ENCODE results near the gene APOBEC3G. TPM values are rescaled to one million over a fixed set of nuclear protein-coding genes. Genes with fewer than 3 reads are reported as not detected.
A peak's percentile ranks its signal among the peaks of the same experiment; 100 is the strongest.

The APOBEC3G gene
- total and polyA plus RNA-seq, 2 of the 13 experiments (the other 11 are each of a cell fraction or from before 2014, with no cell fraction given) = 3.2 to 4.1 TPM

- no peak for TF ChIP-seq ZNF34 (CRISPR knock-in tag; IDR thresholded peaks at IDR 0.05; ENCODE audit: borderline replicate concordance)
- no peak for TF ChIP-seq NR2F6 (IDR thresholded peaks at IDR 0.05)
- TF ChIP-seq NR2F6 (CRISPR knock-in tag; IDR thresholded peaks at IDR 0.05) = peak; percentile 58; the same call in 1 of the 2 replicates
- no peak for TF ChIP-seq HNRNPLL (IDR thresholded peaks at IDR 0.05; ENCODE audit: low read depth, low read length, poor library complexity, severe bottlenecking)
- no peak for TF ChIP-seq ZNF562 (CRISPR knock-in tag; IDR thresholded peaks at IDR 0.05; ENCODE audit: borderline replicate concordance)
- TF ChIP-seq PHF5A (CRISPR knock-in tag; IDR thresholded peaks at IDR 0.05; ENCODE audit: low read depth, unreplicated experiment) = no peak
- TF ChIP-seq ERF (CRISPR knock-in tag; IDR thresholded peaks at IDR 0.05) = peak; percentile 29; the same call in 1 of the 2 replicates
- TF ChIP-seq NCOR1 (IDR thresholded peaks at IDR 0.05; ENCODE audit: borderline replicate concordance, low read length) = 0 out of 2 replicates have a peak, but pooled peaks have one; percentile 47
- TF ChIP-seq ZSCAN29 (CRISPR knock-in tag; conservative IDR thresholded peaks at IDR 0.05) = no peak
- TF ChIP-seq, protein P1, sequence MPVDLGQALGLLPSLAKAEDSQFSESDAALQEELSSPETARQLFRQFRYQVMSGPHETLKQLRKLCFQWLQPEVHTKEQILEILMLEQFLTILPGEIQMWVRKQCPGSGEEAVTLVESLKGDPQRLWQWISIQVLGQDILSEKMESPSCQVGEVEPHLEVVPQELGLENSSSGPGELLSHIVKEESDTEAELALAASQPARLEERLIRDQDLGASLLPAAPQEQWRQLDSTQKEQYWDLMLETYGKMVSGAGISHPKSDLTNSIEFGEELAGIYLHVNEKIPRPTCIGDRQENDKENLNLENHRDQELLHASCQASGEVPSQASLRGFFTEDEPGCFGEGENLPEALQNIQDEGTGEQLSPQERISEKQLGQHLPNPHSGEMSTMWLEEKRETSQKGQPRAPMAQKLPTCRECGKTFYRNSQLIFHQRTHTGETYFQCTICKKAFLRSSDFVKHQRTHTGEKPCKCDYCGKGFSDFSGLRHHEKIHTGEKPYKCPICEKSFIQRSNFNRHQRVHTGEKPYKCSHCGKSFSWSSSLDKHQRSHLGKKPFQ (CRISPR knock-in tag; IDR thresholded peaks at IDR 0.05; ENCODE audit: insufficient replicate concordance) = no peak
- TF ChIP-seq, protein P2, sequence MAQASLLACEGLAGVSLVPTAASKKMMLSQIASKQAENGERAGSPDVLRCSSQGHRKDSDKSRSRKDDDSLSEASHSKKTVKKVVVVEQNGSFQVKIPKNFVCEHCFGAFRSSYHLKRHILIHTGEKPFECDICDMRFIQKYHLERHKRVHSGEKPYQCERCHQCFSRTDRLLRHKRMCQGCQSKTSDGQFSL (CRISPR knock-in tag; IDR thresholded peaks at IDR 0.05) = no peak
- no peak for TF ChIP-seq ZNF530 (CRISPR knock-in tag; IDR thresholded peaks at IDR 0.05; ENCODE audit: low read depth)
- TF ChIP-seq, protein P3, sequence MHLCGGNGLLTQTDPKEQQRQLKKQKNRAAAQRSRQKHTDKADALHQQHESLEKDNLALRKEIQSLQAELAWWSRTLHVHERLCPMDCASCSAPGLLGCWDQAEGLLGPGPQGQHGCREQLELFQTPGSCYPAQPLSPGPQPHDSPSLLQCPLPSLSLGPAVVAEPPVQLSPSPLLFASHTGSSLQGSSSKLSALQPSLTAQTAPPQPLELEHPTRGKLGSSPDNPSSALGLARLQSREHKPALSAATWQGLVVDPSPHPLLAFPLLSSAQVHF (CRISPR knock-in tag; IDR thresholded peaks at IDR 0.05) = no peak
- no peak for TF ChIP-seq SSRP1 (CRISPR knock-in tag; IDR thresholded peaks at IDR 0.05)
- no peak for TF ChIP-seq MLLT10 (CRISPR knock-in tag; IDR thresholded peaks at IDR 0.05)
- 0 out of 2 replicates have a peak, but pooled peaks have one; percentile 12 for TF ChIP-seq ELF1 (CRISPR knock-in tag; IDR thresholded peaks at IDR 0.05)
- no peak for TF ChIP-seq TRIM24 (CRISPR knock-in tag; IDR thresholded peaks at IDR 0.05)
- TF ChIP-seq JUN (CRISPR knock-in tag; IDR thresholded peaks at IDR 0.05) = no peak
- TF ChIP-seq POGZ (CRISPR knock-in tag; IDR thresholded peaks at IDR 0.05) = no peak
- TF ChIP-seq JDP2 (CRISPR knock-in tag; IDR thresholded peaks at IDR 0.05; ENCODE audit: borderline replicate concordance) = no peak
- TF ChIP-seq ZNF350 (CRISPR knock-in tag; IDR thresholded peaks at IDR 0.05; ENCODE audit: borderline replicate concordance, low read depth) = no peak
- TF ChIP-seq GZF1 (CRISPR knock-in tag; IDR thresholded peaks at IDR 0.05) = no peak
- TF ChIP-seq KLF12 (CRISPR knock-in tag; IDR thresholded peaks at IDR 0.05; ENCODE audit: borderline replicate concordance) = no peak
- TF ChIP-seq ZBTB8A (CRISPR knock-in tag; IDR thresholded peaks at IDR 0.05; ENCODE audit: borderline replicate concordance, low read depth) = no peak
- TF ChIP-seq ZC3H13 (CRISPR knock-in tag; IDR thresholded peaks at IDR 0.05) = no peak
- TF ChIP-seq ZNF788 (CRISPR knock-in tag; IDR thresholded peaks at IDR 0.05; ENCODE audit: borderline replicate concordance) = no peak
- TF ChIP-seq, protein P4, sequence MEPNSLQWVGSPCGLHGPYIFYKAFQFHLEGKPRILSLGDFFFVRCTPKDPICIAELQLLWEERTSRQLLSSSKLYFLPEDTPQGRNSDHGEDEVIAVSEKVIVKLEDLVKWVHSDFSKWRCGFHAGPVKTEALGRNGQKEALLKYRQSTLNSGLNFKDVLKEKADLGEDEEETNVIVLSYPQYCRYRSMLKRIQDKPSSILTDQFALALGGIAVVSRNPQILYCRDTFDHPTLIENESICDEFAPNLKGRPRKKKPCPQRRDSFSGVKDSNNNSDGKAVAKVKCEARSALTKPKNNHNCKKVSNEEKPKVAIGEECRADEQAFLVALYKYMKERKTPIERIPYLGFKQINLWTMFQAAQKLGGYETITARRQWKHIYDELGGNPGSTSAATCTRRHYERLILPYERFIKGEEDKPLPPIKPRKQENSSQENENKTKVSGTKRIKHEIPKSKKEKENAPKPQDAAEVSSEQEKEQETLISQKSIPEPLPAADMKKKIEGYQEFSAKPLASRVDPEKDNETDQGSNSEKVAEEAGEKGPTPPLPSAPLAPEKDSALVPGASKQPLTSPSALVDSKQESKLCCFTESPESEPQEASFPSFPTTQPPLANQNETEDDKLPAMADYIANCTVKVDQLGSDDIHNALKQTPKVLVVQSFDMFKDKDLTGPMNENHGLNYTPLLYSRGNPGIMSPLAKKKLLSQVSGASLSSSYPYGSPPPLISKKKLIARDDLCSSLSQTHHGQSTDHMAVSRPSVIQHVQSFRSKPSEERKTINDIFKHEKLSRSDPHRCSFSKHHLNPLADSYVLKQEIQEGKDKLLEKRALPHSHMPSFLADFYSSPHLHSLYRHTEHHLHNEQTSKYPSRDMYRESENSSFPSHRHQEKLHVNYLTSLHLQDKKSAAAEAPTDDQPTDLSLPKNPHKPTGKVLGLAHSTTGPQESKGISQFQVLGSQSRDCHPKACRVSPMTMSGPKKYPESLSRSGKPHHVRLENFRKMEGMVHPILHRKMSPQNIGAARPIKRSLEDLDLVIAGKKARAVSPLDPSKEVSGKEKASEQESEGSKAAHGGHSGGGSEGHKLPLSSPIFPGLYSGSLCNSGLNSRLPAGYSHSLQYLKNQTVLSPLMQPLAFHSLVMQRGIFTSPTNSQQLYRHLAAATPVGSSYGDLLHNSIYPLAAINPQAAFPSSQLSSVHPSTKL (CRISPR knock-in tag; IDR thresholded peaks at IDR 0.05) = peak; percentile 39
- peak; percentile 40 for TF ChIP-seq GATAD2A (CRISPR knock-in tag; IDR thresholded peaks at IDR 0.05)
Observed at GRCh38 chr22:39129081-39129480, 52.0 kb downstream of the APOBEC3G start (continued).

All from HepG2 (cell line).